Measurements from ENCODE around the gene MAGOHB. TPM values are rescaled to one million over a fixed set of nuclear protein-coding genes. Genes with fewer than 3 reads are reported as not detected.

MAGOHB gene
- total RNA-seq, 1 experiment from 2014 or later: 134 TPM

GRCh38 chr12:10610188-10610587, 3.2 kb downstream of the MAGOHB start:
- no peaks in the 10 kb centered on the region for H3K9me3 ChIP-seq
- no peak for DNase-seq
- Mint-ChIP-seq H3K4me1 (ENCODE audit: low read depth, unreplicated experiment) (peaks cover 20% of the 10 kb centered on the region), H3K27ac (ENCODE audit: unreplicated experiment) (no peak overlapping the region), H3K27me3 (ENCODE audit: insufficient read depth, unreplicated experiment) (no peaks in the 10 kb centered on the region), H3K36me3 (ENCODE audit: insufficient read depth, unreplicated experiment) (peaks cover 64% of the 10 kb centered on the region), H3K4me3 (ENCODE audit: unreplicated experiment) (no peak overlapping the region), H3K9me3 (ENCODE audit: unreplicated experiment) (no peaks in the 10 kb centered on the region)
- no TSS peak for BruUV-seq (replicated peaks)
- H3K4me3 ChIP-seq (ENCODE audit: low read depth, low read length): no peak overlapping the region
- H3K27me3 ChIP-seq (replicated peaks; ENCODE audit: control insufficient read depth, insufficient read depth, low read length): no peaks in the 10 kb centered on the region
- peaks cover 5% of the 10 kb centered on the region; the same call in 1 of the 2 replicates for H3K4me1 ChIP-seq
- intact Hi-C loops (cut with micrococcal nuclease; ENCODE audit: unreplicated experiment): no loop called here
- ChIA-PET CTCF (no interaction called here), POLR2A (no interaction called here)
- H3K36me3 ChIP-seq (ENCODE audit: control insufficient read depth, insufficient read depth, low read length): peaks cover 1% of the 10 kb centered on the region; the same call in 1 of the 2 replicates
- TF ChIP-seq CTCF (IDR thresholded peaks at IDR 0.05; ENCODE audit: insufficient read depth in 1 of 2, low read depth in 1 of 2, low read length in 1 of 2, severe bottlenecking in 1 of 2, unreplicated experiment in 1 of 2): no peak

- no peak overlapping the region for H3K4me3 ChIP-seq (ENCODE audit: low read depth, low read length)
- CTCF ChIA-PET: no interaction called here
- H3K36me3 ChIP-seq (ENCODE audit: control insufficient read depth, insufficient read depth, low read length): peaks cover 1% of the 10 kb centered on the region; the same call in 1 of the 2 replicates
- BruUV-seq (replicated peaks): no TSS peak
- Mint-ChIP-seq H3K36me3 (ENCODE audit: insufficient read depth, unreplicated experiment) (peaks cover 60% of the 10 kb centered on the region), H3K4me1 (ENCODE audit: low read depth, unreplicated experiment) (peaks cover 14% of the 10 kb centered on the region), H3K27me3 (ENCODE audit: insufficient read depth, unreplicated experiment) (no peaks in the 10 kb centered on the region), H3K4me3 (ENCODE audit: unreplicated experiment) (no peak overlapping the region), H3K9me3 (ENCODE audit: unreplicated experiment) (no peaks in the 10 kb centered on the region), H3K27ac (ENCODE audit: unreplicated experiment) (no peak overlapping the region)
- peak in 1 of 2 experiments; percentile 50 for DNase-seq
- intact Hi-C loops (cut with micrococcal nuclease; ENCODE audit: unreplicated experiment): loop anchor here (1.0 kb wide), 1 partner anchor 66 kb away; the partner anchor contains the start of gene STYK1
- POLR2A ChIA-PET: no interaction called here
- H3K27me3 ChIP-seq (replicated peaks; ENCODE audit: control insufficient read depth, insufficient read depth, low read length): no peaks in the 10 kb centered on the region
- TF ChIP-seq CTCF (IDR thresholded peaks at IDR 0.05; ENCODE audit: insufficient read depth in 1 of 2, low read depth in 1 of 2, low read length in 1 of 2, severe bottlenecking in 1 of 2, unreplicated experiment in 1 of 2): peak; percentile 57 to 61
- H3K9me3 ChIP-seq: no peaks in the 10 kb centered on the region
- peaks cover 5% of the 10 kb centered on the region; the same call in 1 of the 2 replicates for H3K4me1 ChIP-seq
Observed at GRCh38 chr12:10607885-10608458, 5.4 kb downstream of the MAGOHB start.

GRCh38 chr12:10601860-10602259, 11.5 kb downstream of the MAGOHB start:
- TF ChIP-seq CTCF (IDR thresholded peaks at IDR 0.05; ENCODE audit: insufficient read depth in 1 of 2, low read depth in 1 of 2, low read length in 1 of 2, severe bottlenecking in 1 of 2, unreplicated experiment in 1 of 2): no peak
- no TSS peak for BruUV-seq (replicated peaks)
- no peaks in the 10 kb centered on the region for H3K9me3 ChIP-seq
- no peak for DNase-seq
- no peaks in the 10 kb centered on the region for H3K36me3 ChIP-seq (ENCODE audit: control insufficient read depth, insufficient read depth, low read length)
- H3K4me1 ChIP-seq: no peaks in the 10 kb centered on the region
- Mint-ChIP-seq H3K4me1 (ENCODE audit: low read depth, unreplicated experiment) (no peaks in the 10 kb centered on the region), H3K4me3 (ENCODE audit: unreplicated experiment) (no peak overlapping the region), H3K36me3 (ENCODE audit: insufficient read depth, unreplicated experiment) (peaks cover 24% of the 10 kb centered on the region), H3K27me3 (ENCODE audit: insufficient read depth, unreplicated experiment) (no peaks in the 10 kb centered on the region), H3K27ac (ENCODE audit: unreplicated experiment) (no peak overlapping the region), H3K9me3 (ENCODE audit: unreplicated experiment) (no peaks in the 10 kb centered on the region)
- ChIA-PET POLR2A (no interaction called here), CTCF (no interaction called here)
- H3K27me3 ChIP-seq (replicated peaks; ENCODE audit: control insufficient read depth, insufficient read depth, low read length): no peaks in the 10 kb centered on the region
- no peak overlapping the region for H3K4me3 ChIP-seq (ENCODE audit: low read depth, low read length)
- intact Hi-C loops (cut with micrococcal nuclease; ENCODE audit: unreplicated experiment): no loop called here

All from Caco-2 (cell line).